Forelimb muscle (tissue), 1 donor: Measurements from ENCODE around the gene NGEF. TPM values are rescaled to one million over a fixed set of nuclear protein-coding genes. Genes with fewer than 3 reads are reported as not detected.
"Not testable (repeated sequence)": the region's sequence is repeated elsewhere in the genome, so short reads cannot be mapped to it uniquely, and the experiment has no call there.

Source experiments
- DNase-seq: peaks from one replicate; pipeline ENCODE4 v3.0.0-alpha.2; 2013; ENCODE audit warnings: low read depth
- polyA plus RNA-seq: library from polyadenylated mRNA; unstranded; fragments of 120-200 nt; gene quantifications from one replicate; pipeline ENCODE4 v1.2.1, GENCODE V29; 2013; ENCODE audit not compliant: insufficient read length

NGEF gene
- polyA plus RNA-seq, 1 donor: 1.2 TPM

- DNase-seq: no peak
These were observed 142.2 kb downstream of the NGEF start for GRCh38 chr2:232870766-232871371.

GRCh38 chr2:232870018-232870765 is 142.9 kb downstream of the NGEF start, which contains the start of gene SNORC:
Gene SNORC, plus strand, starts transcription at chr2:232870264. Its CDS starts 78 bp downstream, at chr2:232870342.
- no peak for DNase-seq

- DNase-seq: no peak
These were observed 143.7 kb downstream of the NGEF start for GRCh38 chr2:232869138-232870017.

GRCh38 chr2:232866104-232866503 is 147.0 kb downstream of the NGEF start:
- DNase-seq: no peak

- no peak for DNase-seq
These were observed 147.9 kb downstream of the NGEF start for GRCh38 chr2:232865165-232865564.

GRCh38 chr2:232863996-232864395 is 149.1 kb downstream of the NGEF start:
- no peak for DNase-seq

- DNase-seq: no peak
These were observed 151.7 kb downstream of the NGEF start for GRCh38 chr2:232861353-232861752.

- no peak for DNase-seq
These were observed 152.3 kb downstream of the NGEF start for GRCh38 chr2:232860593-232861241.

GRCh38 chr2:232859385-232859916 is 153.6 kb downstream of the NGEF start:
- no peak for DNase-seq

GRCh38 chr2:232857158-232857563 is 155.9 kb downstream of the NGEF start:
- DNase-seq: no peak

GRCh38 chr2:232854082-232854481 is 159.0 kb downstream of the NGEF start:
- no peak for DNase-seq

GRCh38 chr2:232852676-232853075 is 160.4 kb downstream of the NGEF start:
- DNase-seq: no peak

- DNase-seq: not testable (repeated sequence)
These were observed 161.0 kb downstream of the NGEF start for GRCh38 chr2:232852081-232852480.

GRCh38 chr2:232850039-232850438 is 163.0 kb downstream of the NGEF start:
- DNase-seq: no peak

GRCh38 chr2:232846055-232846454 is 167.0 kb downstream of the NGEF start:
- DNase-seq: no peak

- no peak for DNase-seq
These were observed 169.2 kb downstream of the NGEF start for GRCh38 chr2:232843834-232844233.

GRCh38 chr2:232842689-232843088 is 170.4 kb downstream of the NGEF start:
- no peak for DNase-seq

- DNase-seq: no peak
These were observed 173.5 kb downstream of the NGEF start for GRCh38 chr2:232839411-232840079.

GRCh38 chr2:232838406-232838874 is 174.6 kb downstream of the NGEF start:
- DNase-seq: no peak

- no peak for DNase-seq
These were observed 176.1 kb downstream of the NGEF start for GRCh38 chr2:232836934-232837333.

- DNase-seq: no peak
These were observed 177.3 kb downstream of the NGEF start for GRCh38 chr2:232835687-232836208.
